GM12892 (cell line): ENCODE data around the gene FAM20B.

Experiments used
- POLR2A ChIP-seq: IDR thresholded peaks from 2 replicates; pipeline ENCODE4 v1.6.1; 2011; ENCODE audit warnings: low read depth, low read length, control low read depth
- POLR2AphosphoS5 ChIP-seq: IDR thresholded peaks from 2 replicates; pipeline ENCODE4 v1.6.1; 2011; ENCODE audit warnings: low read depth, low read length, control low read depth

- TF ChIP-seq POLR2AphosphoS5 (no peak), POLR2A (no peak)
Measured at GRCh38 chr1:179029321-179029759, 3.6 kb downstream of the FAM20B start.
